ENCODE measurements around the gene AKAP13. TPM values are rescaled to one million over a fixed set of nuclear protein-coding genes. Genes with fewer than 3 reads are reported as not detected.

The AKAP13 gene
- total RNA-seq, 1 experiment from 2014 or later = 47.3 TPM

- Histone ChIP-seq H3T11ph (ENCODE audit: low read length) (no peak overlapping the region), H2BK120ac (ENCODE audit: low read depth, low read length, poor library complexity, severe bottlenecking) (no peak overlapping the region), H4K5ac (ENCODE audit: insufficient read length, low read depth, low read length) (no peak overlapping the region), H3K4me1 (ENCODE audit: insufficient read depth, low read length) (no peaks in the 10 kb centered on the region; the same call in 1 of the 2 replicates), H3K79me1 (ENCODE audit: insufficient read depth, low read depth, low read length, poor library complexity, severe bottlenecking) (no peaks in the 10 kb centered on the region), H2BK15ac (ENCODE audit: low read depth, low read length) (no peak overlapping the region), H3K4ac (ENCODE audit: low read depth, low read length) (no peak overlapping the region), H2BK20ac (ENCODE audit: low read depth, low read length, poor library complexity, severe bottlenecking) (no peak overlapping the region), H3K9me3 (ENCODE audit: control insufficient read depth, low read depth, low read length) (no peaks in the 10 kb centered on the region), H4K20me1 (ENCODE audit: control insufficient read depth, insufficient read depth, insufficient read length) (no peaks in the 10 kb centered on the region), H3K56ac (ENCODE audit: insufficient read length, low read depth, low read length) (no peak overlapping the region), H4K8ac (replicated peaks; ENCODE audit: insufficient read length, low read depth, low read length) (no peak overlapping the region), H3K23ac (ENCODE audit: insufficient read length, low read depth, low read length) (no peak overlapping the region), H2AFZ (ENCODE audit: low read length) (no peak overlapping the region), H2AK5ac (ENCODE audit: insufficient read length, low read length) (no peak overlapping the region), H3K14ac (ENCODE audit: insufficient read depth, low read length) (no peak overlapping the region), H3K27me3 (ENCODE audit: insufficient read depth, low read length) (no peaks in the 10 kb centered on the region), H3K79me2 (ENCODE audit: insufficient read depth, low read length) (no peaks in the 10 kb centered on the region), H3K18ac (ENCODE audit: insufficient read length, low read depth, low read length) (no peak overlapping the region), H2BK5ac (ENCODE audit: insufficient read length, low read length) (no peak overlapping the region), H3K27ac (ENCODE audit: insufficient read length, low read depth, low read length) (no peak overlapping the region), H4K91ac (ENCODE audit: insufficient read length, low read depth, low read length) (no peak overlapping the region), H3K9ac (ENCODE audit: extremely low read depth, insufficient read length, low read length) (no peak overlapping the region), H2BK12ac (ENCODE audit: insufficient read length, low read depth, low read length) (no peak overlapping the region), H3K23me2 (ENCODE audit: insufficient read length, low read depth, low read length, poor library complexity, severe bottlenecking) (no peaks in the 10 kb centered on the region), H3K4me2 (ENCODE audit: insufficient read depth, insufficient read length, low read length) (no peak overlapping the region)
- DNase-seq = no peak
- Mint-ChIP-seq H3K9me3 (no peaks in the 10 kb centered on the region; a peak in 1 of 5 replicates), H3K4me1 (peaks cover 26 to 29% of the 10 kb centered on the region in 2 experiments), H3K36me3 (ENCODE audit: insufficient read depth in 1 of 3, low read depth in 3 of 3) (no peaks in the 10 kb centered on the region), H3K27me3 (ENCODE audit: low read depth) (peaks cover 27% of the 10 kb centered on the region), H3K4me3 (no peak overlapping the region), H3K27ac (no peak overlapping the region; a peak in 1 of 7 replicates)
- TF ChIP-seq CTCF (conservative IDR thresholded peaks at IDR 0.05) = no peak
- no CpG with 5 or more reads among the region's 6 CpGs for WGBS (ENCODE audit: extremely low coverage, insufficient read length, low lambda C conversion rate)
Observed at GRCh38 chr15:85334241-85334640, 46.2 kb upstream of the AKAP13 start.
